ENCODE data around the gene ATP2A2.

DNA sequence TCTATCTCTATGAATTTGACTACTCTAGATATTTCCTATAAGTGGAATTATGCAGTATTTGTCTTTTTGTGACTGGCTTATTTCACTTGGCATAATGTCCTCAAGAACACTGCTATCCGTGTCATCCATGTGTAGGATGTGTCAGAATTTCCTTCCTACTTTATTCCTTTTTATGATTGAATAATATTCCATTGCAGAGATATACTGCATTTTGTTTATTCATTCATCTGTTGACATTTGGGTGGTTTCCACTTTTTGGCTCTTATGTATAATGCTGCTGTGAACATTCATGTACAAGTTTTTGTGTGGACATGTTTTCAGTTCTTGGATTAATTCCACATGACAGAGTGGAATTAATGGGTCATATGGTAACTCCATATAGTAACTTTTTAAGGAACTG lies 45.7 kb upstream of the ATP2A2 start:
- TF ChIP-seq, protein P1, sequence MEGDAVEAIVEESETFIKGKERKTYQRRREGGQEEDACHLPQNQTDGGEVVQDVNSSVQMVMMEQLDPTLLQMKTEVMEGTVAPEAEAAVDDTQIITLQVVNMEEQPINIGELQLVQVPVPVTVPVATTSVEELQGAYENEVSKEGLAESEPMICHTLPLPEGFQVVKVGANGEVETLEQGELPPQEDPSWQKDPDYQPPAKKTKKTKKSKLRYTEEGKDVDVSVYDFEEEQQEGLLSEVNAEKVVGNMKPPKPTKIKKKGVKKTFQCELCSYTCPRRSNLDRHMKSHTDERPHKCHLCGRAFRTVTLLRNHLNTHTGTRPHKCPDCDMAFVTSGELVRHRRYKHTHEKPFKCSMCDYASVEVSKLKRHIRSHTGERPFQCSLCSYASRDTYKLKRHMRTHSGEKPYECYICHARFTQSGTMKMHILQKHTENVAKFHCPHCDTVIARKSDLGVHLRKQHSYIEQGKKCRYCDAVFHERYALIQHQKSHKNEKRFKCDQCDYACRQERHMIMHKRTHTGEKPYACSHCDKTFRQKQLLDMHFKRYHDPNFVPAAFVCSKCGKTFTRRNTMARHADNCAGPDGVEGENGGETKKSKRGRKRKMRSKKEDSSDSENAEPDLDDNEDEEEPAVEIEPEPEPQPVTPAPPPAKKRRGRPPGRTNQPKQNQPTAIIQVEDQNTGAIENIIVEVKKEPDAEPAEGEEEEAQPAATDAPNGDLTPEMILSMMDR (conservative IDR thresholded peaks at IDR 0.05; ENCODE audit: low read depth, low read length) = no peak
- TF ChIP-seq MAFK (IDR thresholded peaks at IDR 0.05; ENCODE audit: low read depth, low read length) (no peak), RFX5 (IDR thresholded peaks at IDR 0.05; ENCODE audit: low read depth, low read length) (no peak), BHLHE40 (IDR thresholded peaks at IDR 0.05; ENCODE audit: low read depth, low read length) (no peak), SMC3 (IDR thresholded peaks at IDR 0.05; ENCODE audit: low read depth, low read length) (no peak), POLR2A (IDR thresholded peaks at IDR 0.05; ENCODE audit: low read depth, low read length) (no peak), RAD21 (IDR thresholded peaks at IDR 0.05; ENCODE audit: low read length) (no peak), NFE2L2 (IDR thresholded peaks at IDR 0.05; ENCODE audit: low read depth, low read length) (no peak), MAZ (IDR thresholded peaks at IDR 0.05; ENCODE audit: borderline replicate concordance, low read depth, low read length) (no peak)
- TF ChIP-seq, protein P2, sequence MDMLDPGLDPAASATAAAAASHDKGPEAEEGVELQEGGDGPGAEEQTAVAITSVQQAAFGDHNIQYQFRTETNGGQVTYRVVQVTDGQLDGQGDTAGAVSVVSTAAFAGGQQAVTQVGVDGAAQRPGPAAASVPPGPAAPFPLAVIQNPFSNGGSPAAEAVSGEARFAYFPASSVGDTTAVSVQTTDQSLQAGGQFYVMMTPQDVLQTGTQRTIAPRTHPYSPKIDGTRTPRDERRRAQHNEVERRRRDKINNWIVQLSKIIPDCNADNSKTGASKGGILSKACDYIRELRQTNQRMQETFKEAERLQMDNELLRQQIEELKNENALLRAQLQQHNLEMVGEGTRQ (IDR thresholded peaks at IDR 0.05; ENCODE audit: low read depth, low read length) = no peak
